Brain microvascular endothelial cell (primary cell): ENCODE results near the gene NINJ2.

Experiments
- DNase-seq: peaks from one replicate; pipeline ENCODE4 v3.0.0-alpha.2; 2020
- H3K27ac ChIP-seq: fragments of 250-450 bp; sonication (Bioruptor Pico); 2 replicates; pipeline ENCODE4 v1.5.1; 2020; ENCODE audit warnings: mild to moderate bottlenecking, moderate library complexity
- H3K27me3 ChIP-seq: fragments of 250-450 bp; sonication (Bioruptor Pico); replicated peaks from 2 replicates; pipeline ENCODE4 v1.5.1; 2020; ENCODE audit warnings: mild to moderate bottlenecking
- H3K36me3 ChIP-seq: fragments of 250-450 bp; sonication (Bioruptor Pico); replicated peaks from 2 replicates; pipeline ENCODE4 v1.5.1; 2020; ENCODE audit warnings: mild to moderate bottlenecking
- H3K4me3 ChIP-seq: 2 replicates; pipeline ENCODE4 v1.5.1; 2011; ENCODE audit warnings: low read depth, mild to moderate bottlenecking, control low read depth, low read length, moderate library complexity
- CTCF ChIP-seq: IDR thresholded peaks from 2 replicates; pipeline ENCODE4 v1.5.1; 2011; ENCODE audit warnings: low read depth, mild to moderate bottlenecking, moderate library complexity, low read length, control low read depth, inconsistent platforms; ENCODE audit errors: missing control alignments
- in situ Hi-C: cut with HindIII; loops from 2 replicates; pipeline ENCODE4 v1.10.0; 2017; ENCODE audit warnings: low sequenced_read_pairs, low pct_ligation_motif_present

NINJ2 gene

DNA sequence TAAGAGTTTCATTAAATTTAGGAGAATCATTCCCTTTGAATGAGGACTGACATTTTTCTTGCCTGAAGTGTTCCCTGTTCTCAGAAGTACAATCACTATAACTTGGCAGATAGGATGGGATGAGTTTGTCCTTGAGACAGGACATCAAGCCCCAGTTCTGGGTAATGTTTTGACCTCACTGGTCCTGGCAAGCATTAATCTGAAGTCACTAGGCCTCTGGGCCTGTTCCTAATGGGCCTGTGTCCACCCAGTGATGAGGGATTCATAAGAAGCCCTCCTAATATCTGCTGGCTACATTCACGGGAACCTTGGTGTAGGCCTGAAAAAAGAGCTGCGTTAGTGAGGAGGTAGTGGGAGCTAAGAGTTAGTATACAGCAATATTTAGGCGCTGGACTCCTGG, 37.2 kb downstream of the NINJ2 start:
- H3K4me3 ChIP-seq, result no peak overlapping the region
- no peak for TF ChIP-seq CTCF
- in situ Hi-C loops, result no loop called here
- DNase-seq, result no peak
- H3K27me3 ChIP-seq, result no peaks in the 10 kb centered on the region
- no peaks in the 10 kb centered on the region for H3K36me3 ChIP-seq
- H3K27ac ChIP-seq, result no peak overlapping the region

- H3K27ac ChIP-seq, result no peak overlapping the region
- TF ChIP-seq CTCF, result no peak
- H3K27me3 ChIP-seq, result no peaks in the 10 kb centered on the region
- no peak overlapping the region for H3K4me3 ChIP-seq
- DNase-seq, result no peak
- no peaks in the 10 kb centered on the region for H3K36me3 ChIP-seq
- in situ Hi-C loops, result no loop called here
Measured at GRCh38 chr12:623865-624372, 39.3 kb downstream of the NINJ2 start.

DNA sequence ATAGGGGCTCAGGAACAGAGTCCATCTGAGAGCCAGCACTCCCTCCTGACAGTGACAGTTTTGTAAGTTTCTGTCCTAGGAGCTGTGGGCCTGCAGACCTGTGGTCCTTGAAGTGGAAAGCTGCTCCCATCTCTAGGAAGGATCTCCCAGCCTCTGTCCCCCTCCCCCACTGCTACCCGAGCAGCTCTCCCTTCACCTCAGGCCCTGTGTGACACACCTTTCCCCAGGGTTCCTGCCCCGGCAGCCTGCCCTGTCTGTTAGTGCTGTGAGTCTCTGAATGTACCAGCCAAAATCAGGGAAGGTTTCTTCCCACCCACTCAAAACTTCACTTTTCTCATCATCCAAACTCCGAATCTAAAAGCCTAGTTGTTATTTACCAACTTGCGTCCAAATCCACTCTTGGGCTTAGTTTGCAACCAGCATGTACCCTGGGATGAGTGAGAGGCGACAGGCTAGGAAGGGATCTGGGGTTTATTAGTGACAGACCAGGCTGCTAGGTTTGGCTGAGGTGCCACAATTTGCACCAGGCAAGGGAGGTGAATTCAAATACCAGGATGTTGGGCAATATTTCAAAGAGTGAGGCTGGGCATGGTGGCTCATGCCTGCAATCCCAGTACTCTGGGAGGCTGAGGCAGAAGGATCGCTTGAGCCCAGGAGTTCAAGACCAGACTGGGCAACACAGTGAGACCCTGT, 39.9 kb downstream of the NINJ2 start:
- Histone ChIP-seq H3K4me3 (no peak overlapping the region), H3K27ac (no peak overlapping the region), H3K36me3 (no peaks in the 10 kb centered on the region), H3K27me3 (no peaks in the 10 kb centered on the region)
- no peak for TF ChIP-seq CTCF
- no peak for DNase-seq
- in situ Hi-C loops, result no loop called here

- DNase-seq, result no peak
- H3K4me3 ChIP-seq, result no peak overlapping the region
- H3K36me3 ChIP-seq, result no peaks in the 10 kb centered on the region
- H3K27me3 ChIP-seq, result no peaks in the 10 kb centered on the region
- H3K27ac ChIP-seq, result no peak overlapping the region
- in situ Hi-C loops, result no loop called here
- TF ChIP-seq CTCF, result no peak
Measured at GRCh38 chr12:622416-622815, 40.8 kb downstream of the NINJ2 start.

DNA sequence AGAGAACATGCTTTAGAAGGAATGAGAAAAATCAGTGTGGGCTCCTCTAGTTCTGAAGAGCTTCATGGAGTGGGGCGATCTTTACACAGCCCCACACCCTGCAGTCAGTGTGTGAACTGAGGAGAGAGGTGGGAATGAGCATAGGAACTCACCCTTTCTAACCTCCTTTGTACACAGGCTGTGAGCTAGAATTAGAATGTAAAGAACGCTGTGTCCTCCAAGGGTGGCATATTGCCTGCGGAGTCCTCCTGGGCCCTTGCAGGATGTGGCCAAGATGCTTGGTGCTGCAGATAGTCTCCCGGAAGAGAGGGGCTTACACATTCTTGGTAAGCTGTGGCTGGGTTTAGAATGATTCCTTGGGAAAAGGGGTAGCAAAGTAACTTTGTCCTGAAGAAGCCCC, 43.9 kb downstream of the NINJ2 start:
- no peak overlapping the region for H3K27ac ChIP-seq
- no peak for DNase-seq
- no peak for TF ChIP-seq CTCF
- H3K36me3 ChIP-seq, result no peaks in the 10 kb centered on the region
- in situ Hi-C loops, result no loop called here
- H3K27me3 ChIP-seq, result no peaks in the 10 kb centered on the region
- no peak overlapping the region for H3K4me3 ChIP-seq

DNA sequence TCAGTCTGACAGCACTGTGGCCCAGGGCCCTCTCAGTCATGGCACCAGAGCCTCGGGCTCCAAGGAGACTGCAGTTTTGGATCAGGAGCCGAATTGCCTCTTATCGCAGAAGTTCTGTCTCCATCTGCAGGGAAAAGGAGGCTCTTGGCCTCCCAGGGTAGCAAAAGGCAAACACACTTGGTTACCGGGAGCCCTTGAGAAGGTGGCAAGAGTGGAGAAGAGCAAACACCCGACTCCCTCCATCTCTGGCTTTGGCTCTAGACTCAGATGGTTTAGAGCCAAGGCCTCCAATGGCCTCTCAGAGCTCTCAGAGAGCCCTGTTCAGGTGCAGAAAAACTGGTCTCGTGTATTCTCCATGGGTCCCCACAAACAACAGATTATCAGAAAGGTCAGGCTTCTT, 44.6 kb downstream of the NINJ2 start:
- no peak for DNase-seq
- TF ChIP-seq CTCF, result no peak

More for the DNA sequence above, 44.6 kb downstream of the NINJ2 start:
- H3K27me3 ChIP-seq, result no peaks in the 10 kb centered on the region
- no peaks in the 10 kb centered on the region for H3K36me3 ChIP-seq
- no peak overlapping the region for H3K4me3 ChIP-seq
- in situ Hi-C loops, result no loop called here
- no peak overlapping the region for H3K27ac ChIP-seq
